PFSK-1 (cell line): ENCODE results near the gene MYCBPAP.

Experiments
- FOXP2 ChIP-seq: optimal IDR thresholded peaks from 2 replicates; pipeline ENCODE3; 2011; ENCODE audit warnings: borderline replicate concordance, control low read depth, inconsistent platforms; ENCODE audit not compliant: insufficient read depth; ENCODE audit errors: extremely low read length, extremely low read depth
- POLR2AphosphoS5 ChIP-seq: IDR thresholded peaks from 2 replicates; pipeline ENCODE4 v1.6.1; 2012; ENCODE audit warnings: low read depth, mild to moderate bottlenecking, control low read depth, low read length, moderate library complexity
- REST ChIP-seq, 2 experiments: IDR thresholded peaks; 2 replicates each; pipeline versions ENCODE4 v1.6.1 to v1.8.0; 2011 to 2012; ENCODE audit warnings: low read depth in 2 of 2, low read length in 2 of 2, control low read depth in 1 of 2, inconsistent platforms in 1 of 2, mild to moderate bottlenecking in 1 of 2, moderate library complexity in 1 of 2; ENCODE audit not compliant: insufficient read depth in 1 of 2
- SIN3A ChIP-seq: IDR thresholded peaks from 2 replicates; pipeline ENCODE4 v1.6.1; 2012; ENCODE audit warnings: mild to moderate bottlenecking, low read length, moderate library complexity, borderline replicate concordance; ENCODE audit not compliant: insufficient read depth
- TAF1 ChIP-seq: IDR thresholded peaks from 2 replicates; pipeline ENCODE4 v1.6.1; 2012; ENCODE audit warnings: low read length, control low read depth, borderline replicate concordance; ENCODE audit not compliant: insufficient read depth

The MYCBPAP gene

GRCh38 chr17:50534979-50535326 lies 26.7 kb downstream of the MYCBPAP start:
- TF ChIP-seq FOXP2, result no peak
- no peak for TF ChIP-seq POLR2AphosphoS5
- TF ChIP-seq REST (IDR thresholded peaks at IDR 0.05; ENCODE audit: insufficient read depth in 1 of 2, low read depth in 2 of 2, low read length in 2 of 2), result no peak
- TF ChIP-seq SIN3A, result no peak
- TF ChIP-seq TAF1, result no peak

- no peak for TF ChIP-seq TAF1
- TF ChIP-seq REST (IDR thresholded peaks at IDR 0.05; ENCODE audit: insufficient read depth in 1 of 2, low read depth in 2 of 2, low read length in 2 of 2), result no peak
- TF ChIP-seq SIN3A, result no peak
- TF ChIP-seq FOXP2, result no peak
Measured at GRCh38 chr17:50535407-50535806, 27.2 kb downstream of the MYCBPAP start.

- TF ChIP-seq POLR2AphosphoS5 (no peak), TAF1 (no peak), SIN3A (no peak), FOXP2 (no peak), REST (IDR thresholded peaks at IDR 0.05; ENCODE audit: insufficient read depth in 1 of 2, low read depth in 2 of 2, low read length in 2 of 2) (no peak)
Measured at GRCh38 chr17:50536683-50537646, 28.7 kb downstream of the MYCBPAP start.

- no peak for TF ChIP-seq FOXP2
- TF ChIP-seq SIN3A, result no peak
- TF ChIP-seq TAF1, result no peak
- TF ChIP-seq POLR2AphosphoS5, result no peak
- TF ChIP-seq REST (IDR thresholded peaks at IDR 0.05; ENCODE audit: insufficient read depth in 1 of 2, low read depth in 2 of 2, low read length in 2 of 2), result no peak
Measured at GRCh38 chr17:50537721-50538548, 29.7 kb downstream of the MYCBPAP start.
